GM19193 (cell line): Measurements from ENCODE around the gene MRAP.

Source experiments
- POLR2A ChIP-seq: IDR thresholded peaks from 4 replicates; pipeline ENCODE4 v1.6.1; 2011; ENCODE audit not compliant: insufficient read depth, insufficient read length; ENCODE audit errors: extremely low read depth

MRAP gene

DNA sequence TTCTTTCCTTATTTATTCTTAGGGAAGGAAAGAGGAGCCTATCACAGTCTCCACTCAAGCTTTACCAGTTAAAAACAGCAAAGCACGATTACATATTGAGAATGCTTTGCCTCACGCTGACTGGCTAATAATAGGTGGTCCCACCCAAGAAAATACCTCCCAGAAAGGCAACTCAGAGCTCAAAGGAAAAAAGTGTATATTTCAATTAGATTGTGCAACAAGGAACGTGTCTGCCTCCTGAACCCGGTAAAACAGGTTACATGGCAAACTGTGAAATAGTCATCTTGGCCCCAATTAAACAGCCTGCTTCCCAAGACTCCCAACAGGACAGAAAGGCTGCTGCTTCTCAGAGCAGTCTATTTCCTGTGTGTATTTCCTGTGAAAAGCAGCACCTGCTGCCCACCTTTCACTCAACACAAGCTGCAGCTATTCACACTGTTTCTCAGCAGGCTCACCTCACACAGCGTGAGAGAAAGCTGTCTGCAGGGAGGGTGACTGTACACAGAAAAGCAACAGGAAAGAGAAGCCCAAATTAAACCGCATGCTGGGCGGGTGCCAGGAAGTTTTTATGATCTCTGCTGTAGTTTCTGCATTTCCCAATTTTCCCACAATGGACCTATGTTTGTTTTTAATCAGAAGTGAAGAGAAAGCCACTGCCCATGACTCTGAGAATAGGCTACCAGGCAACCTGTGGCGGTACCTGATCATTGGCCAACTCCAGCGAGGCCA lies 50.1 kb downstream of the MRAP start:
- TF ChIP-seq POLR2A = no peak

DNA sequence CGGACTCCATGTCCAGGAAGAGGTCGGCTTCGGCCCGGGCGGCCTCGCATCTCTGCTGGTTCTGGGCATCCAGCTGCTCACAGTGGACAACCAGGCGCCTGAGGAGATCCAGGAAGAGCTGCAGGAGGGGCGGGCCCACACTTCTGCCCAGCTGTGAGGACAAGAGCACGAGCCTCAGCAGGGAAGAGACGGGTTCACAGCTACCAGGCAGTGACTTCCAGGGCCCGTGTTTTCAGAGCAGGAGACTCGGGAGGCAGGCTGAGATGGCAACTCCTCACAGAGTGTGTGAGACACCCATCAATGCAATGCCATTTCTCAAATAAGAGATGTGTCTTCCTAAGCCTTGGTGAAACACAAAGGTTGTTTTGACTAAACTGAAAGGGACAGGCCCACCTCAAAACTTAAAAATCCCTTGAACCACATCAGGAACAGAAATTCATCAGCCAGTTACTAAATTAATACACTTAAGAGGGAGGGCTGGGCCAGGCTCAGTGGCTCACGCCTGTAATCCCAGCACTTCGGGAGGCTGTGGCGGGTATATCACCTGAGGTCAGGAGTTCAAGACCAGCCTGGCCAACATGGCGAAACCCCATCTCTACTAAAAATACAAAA lies 50.8 kb downstream of the MRAP start:
- no peak for TF ChIP-seq POLR2A

DNA sequence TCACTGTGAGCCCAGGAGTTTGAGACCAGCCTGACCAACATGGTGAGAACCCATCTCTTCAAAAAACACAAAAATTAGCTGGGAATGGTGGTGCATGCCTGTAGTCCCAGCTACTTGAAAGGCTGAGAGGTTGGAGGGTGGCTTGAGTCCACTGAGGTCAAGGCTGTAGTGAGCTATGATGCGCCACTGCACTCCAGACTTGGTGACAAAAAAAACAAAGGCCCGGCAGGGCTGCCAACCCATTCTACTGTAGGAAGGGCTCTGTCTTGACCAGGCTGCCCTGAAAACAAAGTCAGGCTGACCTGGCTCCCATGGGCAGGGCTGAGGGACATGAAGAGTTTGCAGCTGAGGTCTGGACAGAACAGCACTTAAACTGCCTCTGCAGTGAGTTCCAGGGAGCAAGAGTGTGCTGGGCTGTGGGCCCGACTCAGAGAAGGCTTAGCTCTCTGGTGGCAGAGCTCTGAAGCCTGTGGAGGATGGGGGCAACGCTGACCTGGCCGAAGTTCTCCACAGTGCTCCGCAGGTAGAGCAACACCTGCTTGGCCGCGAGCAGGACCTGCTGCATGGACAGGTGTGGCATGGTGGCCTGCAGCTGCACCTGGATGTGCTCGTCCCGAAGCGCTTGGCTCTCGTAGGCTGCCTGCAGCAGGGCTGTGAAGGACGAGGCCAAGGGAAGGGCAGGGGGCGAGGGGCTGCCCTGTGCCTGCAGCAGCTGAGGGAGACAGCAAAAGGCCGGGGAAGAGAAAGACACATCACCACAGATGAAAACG lies 51.7 kb downstream of the MRAP start:
- TF ChIP-seq POLR2A = no peak

DNA sequence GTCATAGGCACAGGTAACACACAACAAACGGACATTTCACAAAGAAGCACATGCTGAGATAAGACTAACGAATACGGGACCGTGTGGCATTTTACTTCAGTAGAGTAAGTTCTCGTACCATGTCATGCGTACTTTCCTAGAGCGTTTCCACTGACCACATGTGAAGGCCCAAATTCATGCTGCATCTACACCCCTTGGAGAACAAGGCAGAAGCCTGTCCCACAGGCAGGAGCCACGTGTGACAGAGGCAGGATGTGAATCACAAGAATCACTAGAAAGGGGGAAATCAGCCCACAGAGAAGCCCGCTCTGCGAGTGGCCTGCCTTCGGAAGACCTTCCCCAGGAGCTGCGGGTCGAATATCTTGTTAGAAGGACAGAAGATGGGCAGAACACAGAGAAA lies 52.3 kb downstream of the MRAP start:
- no peak for TF ChIP-seq POLR2A

DNA sequence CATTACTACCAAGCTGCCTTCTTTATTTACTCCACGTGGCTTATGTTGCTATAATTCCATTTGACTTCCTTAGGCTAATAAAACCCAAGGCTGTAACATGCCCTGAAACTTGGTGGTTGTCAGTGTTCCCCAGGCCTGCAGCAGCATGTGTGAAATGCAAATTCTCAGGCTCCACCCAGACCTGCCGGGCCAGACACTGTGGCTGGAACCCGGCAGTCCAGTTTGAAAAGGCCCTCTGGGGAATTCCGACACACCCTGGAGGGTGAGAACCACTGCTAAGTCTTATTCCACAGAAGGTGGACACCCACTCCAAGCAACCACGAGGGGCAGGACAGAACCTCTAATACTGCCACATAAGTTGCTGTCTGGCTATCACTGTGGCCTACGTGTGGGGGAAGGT lies 52.8 kb downstream of the MRAP start:
- TF ChIP-seq POLR2A = no peak

DNA sequence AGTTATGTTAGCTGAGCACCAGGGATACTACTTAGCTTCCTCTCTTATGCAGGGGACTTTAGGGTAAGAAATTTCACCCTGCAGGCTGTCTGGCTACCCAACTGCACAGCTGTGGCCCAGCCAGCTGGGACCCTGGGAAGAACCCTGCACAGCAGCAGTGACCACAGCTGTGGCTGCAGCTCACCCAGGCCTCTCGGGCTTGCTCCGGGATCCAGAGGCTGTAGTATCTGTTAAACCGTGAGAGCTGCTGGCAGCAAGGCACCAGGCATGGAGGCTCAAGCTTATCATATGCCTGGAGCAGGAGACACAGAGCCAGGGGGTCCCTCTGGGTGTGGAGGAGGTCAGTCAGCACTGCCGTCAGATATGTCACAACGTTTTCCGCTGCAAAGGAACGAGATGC lies 53.9 kb downstream of the MRAP start:
- TF ChIP-seq POLR2A = no peak

DNA sequence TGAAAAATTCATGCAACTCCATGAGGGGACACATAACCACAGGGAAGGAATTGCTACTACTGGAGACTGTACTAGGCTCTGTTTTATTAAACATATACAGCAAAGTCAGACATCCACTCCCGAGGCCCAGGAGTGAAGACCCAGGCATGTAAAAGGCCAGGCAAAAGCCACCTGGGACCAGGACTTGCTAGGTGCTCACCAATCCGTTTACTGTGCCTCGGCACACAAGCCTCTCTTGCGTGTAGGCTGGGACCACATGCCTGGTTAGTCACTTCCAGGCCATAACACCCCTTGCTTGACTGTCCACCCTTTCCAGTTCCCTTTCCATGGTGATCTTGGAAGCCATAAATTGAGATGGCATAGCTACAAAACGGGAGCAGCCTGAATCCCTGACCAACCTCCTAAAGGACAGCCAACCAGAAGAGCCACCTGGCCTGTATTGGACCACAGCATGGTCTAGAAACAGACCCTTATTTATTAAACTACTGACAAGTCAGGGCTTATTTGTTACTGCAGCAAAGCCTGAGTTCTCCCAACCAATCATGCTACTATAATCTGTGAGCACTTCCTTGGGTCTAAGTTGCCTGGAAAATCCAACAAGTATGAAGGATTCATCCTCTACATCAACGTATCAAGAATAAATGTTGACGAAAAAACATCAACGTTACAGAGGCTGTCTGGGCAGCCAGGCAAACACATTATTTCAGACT lies 54.5 kb downstream of the MRAP start:
- TF ChIP-seq POLR2A = no peak

DNA sequence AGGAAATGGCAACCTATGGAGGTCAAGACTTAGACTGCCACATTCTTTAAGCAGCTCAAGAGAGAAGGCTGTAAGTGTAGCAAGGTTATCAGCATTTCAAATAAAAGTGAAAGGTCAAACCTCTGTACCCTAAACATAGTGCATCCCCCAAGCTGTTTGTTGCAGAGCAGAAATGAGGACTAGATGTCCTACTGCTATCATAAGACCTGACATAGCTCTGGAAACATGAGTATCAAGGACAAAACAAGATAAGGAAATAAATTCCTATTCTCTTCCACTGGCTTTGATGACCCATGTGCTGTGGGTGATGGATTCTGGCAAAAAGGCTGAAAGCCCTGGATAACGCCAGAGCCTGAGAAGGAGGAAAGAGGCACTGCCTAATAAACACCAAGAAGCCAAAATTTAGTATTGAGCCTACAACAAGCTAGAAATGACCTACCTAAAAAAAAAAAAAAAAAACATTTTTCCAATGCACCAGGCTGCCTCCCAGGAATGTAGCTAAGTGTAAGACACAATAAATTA lies 58.3 kb downstream of the MRAP start:
- TF ChIP-seq POLR2A = no peak

DNA sequence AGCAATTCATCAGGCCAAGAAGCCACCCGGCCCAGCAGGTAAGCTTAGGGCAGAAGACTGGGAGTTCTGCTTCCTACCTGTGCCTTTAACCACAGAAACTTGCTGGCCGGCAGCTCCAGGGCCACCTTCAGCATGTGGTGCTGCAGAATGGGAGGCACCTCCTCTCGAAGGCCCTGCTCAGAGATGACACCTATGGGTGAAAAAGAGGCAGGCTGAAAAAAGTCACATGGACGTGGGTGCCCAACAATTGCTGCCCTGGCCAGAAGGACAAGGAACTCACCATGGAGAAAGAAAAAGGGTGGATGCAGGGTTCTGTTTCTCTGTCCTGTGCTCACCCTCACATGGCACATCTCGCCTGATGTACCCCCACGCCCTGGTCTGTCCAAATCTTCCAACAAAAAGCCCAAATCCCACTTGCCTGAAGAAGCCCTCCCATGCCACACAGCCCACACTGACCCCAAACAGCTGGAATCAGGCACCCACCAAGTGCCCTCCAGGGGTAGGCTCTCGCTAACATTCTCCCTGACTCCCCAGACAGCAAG lies 61.1 kb downstream of the MRAP start:
- TF ChIP-seq POLR2A = no peak

DNA sequence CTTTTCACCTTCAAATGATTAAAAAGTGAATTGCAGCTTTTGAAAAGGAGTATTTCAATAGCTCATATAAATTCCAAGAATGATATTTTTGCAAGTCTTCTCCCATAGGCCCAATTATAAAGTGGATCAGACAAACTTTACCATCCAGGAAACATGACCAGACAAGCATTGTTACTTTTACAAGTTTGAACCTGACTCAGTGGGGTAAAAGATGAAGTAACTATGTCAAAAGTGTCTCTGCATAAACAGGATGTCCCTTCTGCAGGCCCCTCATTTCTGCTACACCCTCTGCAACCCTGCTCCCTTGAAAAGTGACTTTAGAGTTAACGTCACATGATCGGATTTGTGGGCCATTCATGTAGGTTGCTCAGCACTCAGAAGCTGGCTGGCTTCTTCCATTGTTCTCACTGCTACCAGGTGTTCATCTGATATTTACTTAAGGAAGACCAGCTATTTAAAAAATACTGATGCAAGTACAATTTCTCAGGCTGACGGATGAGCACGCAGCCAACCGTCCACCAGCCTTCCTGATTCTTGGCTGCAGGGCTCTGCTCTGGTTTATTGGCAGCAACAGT lies 61.8 kb downstream of the MRAP start:
- no peak for TF ChIP-seq POLR2A
